HEK293T (cell line): Measurements from ENCODE around the gene GBP5.

Experiments
- BHLHE40 ChIP-seq: fragments of 450-650 bp; IDR thresholded peaks from 2 replicates; pipeline ENCODE4 v1.6.1; 2016; ENCODE audit warnings: mild to moderate bottlenecking, moderate library complexity, borderline replicate concordance
- FOXM1 ChIP-seq: fragments of 450-650 bp; IDR thresholded peaks from 2 replicates; pipeline ENCODE4 v1.6.1; 2017; ENCODE audit warnings: mild to moderate bottlenecking, borderline replicate concordance
- L3MBTL2 ChIP-seq: fragments of 450-650 bp; conservative IDR thresholded peaks from 2 replicates; pipeline ENCODE4 v1.6.1; 2016; ENCODE audit warnings: mild to moderate bottlenecking

DNA sequence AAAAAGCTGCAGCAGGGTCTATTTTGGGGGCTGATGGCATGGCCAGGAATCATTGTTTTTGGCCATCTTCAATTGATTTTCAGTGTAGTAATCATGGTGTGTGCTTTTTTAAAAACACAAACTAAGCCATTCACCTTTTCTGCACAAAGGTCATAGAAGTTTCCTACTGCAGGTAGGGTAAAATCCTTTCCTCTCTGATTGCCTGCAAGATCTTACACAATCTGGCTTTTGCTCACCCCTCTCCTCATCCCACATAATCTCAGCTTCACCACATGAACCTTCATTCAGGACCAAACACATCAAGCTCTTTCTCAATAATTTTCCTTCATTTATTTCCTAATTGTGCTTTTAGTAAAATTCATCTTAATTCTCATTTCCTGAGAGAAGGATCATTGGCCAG lies 38.3 kb upstream of the GBP5 start:
- TF ChIP-seq FOXM1 = no peak
- TF ChIP-seq BHLHE40 = no peak
- TF ChIP-seq L3MBTL2 = no peak
